HPDE6-E6E7 (cell line): ENCODE measurements around the gene PDE6H.

Experiments used
- DNase-seq: peaks from one replicate; pipeline ENCODE4 v3.0.0; 2011; ENCODE audit warnings: missing footprints; ENCODE audit errors: extremely low spot score

Gene PDE6H

GRCh38 chr12:14972816-14973215 is at the start of gene PDE6H:
Gene PDE6H, plus strand, starts transcription at chr12:14973042. Its CDS starts 4,971 bp downstream, at chr12:14978013.
- DNase-seq, result no peak

GRCh38 chr12:14923944-14924343 is 48.9 kb upstream of the PDE6H start:
- no peak for DNase-seq

GRCh38 chr12:14924541-14924940 is 48.3 kb upstream of the PDE6H start:
- no peak for DNase-seq

- DNase-seq, result no peak
These were observed 45.6 kb upstream of the PDE6H start for GRCh38 chr12:14927267-14927666.

GRCh38 chr12:14928931-14929330 is 43.9 kb upstream of the PDE6H start:
- DNase-seq, result peak; percentile 77

GRCh38 chr12:14930299-14930698 is 42.5 kb upstream of the PDE6H start:
- no peak for DNase-seq

- no peak for DNase-seq
These were observed 41.5 kb upstream of the PDE6H start for GRCh38 chr12:14931359-14931758.

- DNase-seq, result no peak
These were observed 40.9 kb upstream of the PDE6H start for GRCh38 chr12:14931791-14932560.

- no peak for DNase-seq
These were observed 38.3 kb upstream of the PDE6H start for GRCh38 chr12:14934511-14934910.

- DNase-seq, result no peak
These were observed 37.8 kb upstream of the PDE6H start for GRCh38 chr12:14935031-14935430.

- DNase-seq, result no peak
These were observed 36.5 kb upstream of the PDE6H start for GRCh38 chr12:14936224-14936861.

- DNase-seq, result no peak
These were observed 35.8 kb upstream of the PDE6H start for GRCh38 chr12:14937014-14937413.

- no peak for DNase-seq
These were observed 35.2 kb upstream of the PDE6H start for GRCh38 chr12:14937689-14938088.

GRCh38 chr12:14938301-14938700 is 34.5 kb upstream of the PDE6H start, which contains the start of gene ERP27:
Gene ERP27, minus strand, starts transcription at chr12:14938537. Its CDS starts 29 bp downstream, at chr12:14938508.
- DNase-seq, result no peak

- no peak for DNase-seq
These were observed 31.5 kb upstream of the PDE6H start for GRCh38 chr12:14941369-14941768.

- no peak for DNase-seq
These were observed 30.5 kb upstream of the PDE6H start for GRCh38 chr12:14942196-14942931.

- DNase-seq, result no peak
These were observed 26.7 kb upstream of the PDE6H start for GRCh38 chr12:14946162-14946561.

- no peak for DNase-seq
These were observed 26.0 kb upstream of the PDE6H start for GRCh38 chr12:14946861-14947260.

GRCh38 chr12:14948672-14949071 is 24.2 kb upstream of the PDE6H start:
- DNase-seq, result peak; percentile 14

- DNase-seq, result no peak
These were observed 23.2 kb upstream of the PDE6H start for GRCh38 chr12:14949631-14950030.

GRCh38 chr12:14950421-14950820 is 22.4 kb upstream of the PDE6H start:
- no peak for DNase-seq

- DNase-seq, result peak; percentile 75
These were observed 21.7 kb upstream of the PDE6H start for GRCh38 chr12:14950982-14951746.
